GM12878 (cell line): Measurements from ENCODE around the gene VWA8. TPM values are rescaled to one million over a fixed set of nuclear protein-coding genes. Genes with fewer than 3 reads are reported as not detected.
A peak's percentile ranks its signal among the peaks of the same experiment; 100 is the strongest.

Source experiments
- ATAC-seq: fragments of 200-7000 bp; cut with Tn5 transposase; 3 replicates; pipeline ENCODE4 v1.9.1; 2020; ENCODE audit warnings: mild to moderate bottlenecking, moderate library complexity
- BruUV-seq: library from RNA; stranded (reverse); fragments of 400-500 nt; replicated peaks from 2 replicates; lab custom pipeline; 2021; lab: Mats Ljungman, UMichigan
- CTCF ChIA-PET: fragments of 300-600 bp; sonication (Branson Sonifier 250); formaldehyde crosslinking; extraction: SDS; loops from one replicate; lab custom pipeline; 2021; ENCODE audit warnings: inconsistent platforms; lab: Yijun Ruan, JAX
- POLR2A ChIA-PET: fragments of 350-600 bp; formaldehyde crosslinking; extraction: SDS; loops from one replicate; lab custom pipeline; 2021; ENCODE audit warnings: inconsistent platforms; lab: Charles Lee
- RAD21 ChIA-PET: fragments of 300-600 bp; sonication (Branson Sonifier 250); formaldehyde crosslinking; loops from one replicate; lab custom pipeline; 2023; ENCODE audit warnings: antibody characterized with exemption; ENCODE audit not compliant: unreplicated experiment; lab: Charles Lee
- SMC1A ChIA-PET: fragments of 300-600 bp; sonication (Branson Sonifier 250); formaldehyde crosslinking; loops from one replicate; lab custom pipeline; 2023; ENCODE audit not compliant: unreplicated experiment, uncharacterized antibody; lab: Charles Lee
- DNase-seq: peaks from one replicate; pipeline ENCODE4 v3.0.0-alpha.2; 2011; ENCODE audit warnings: low read depth, low spot score
- FAIRE-seq: peaks from 3 replicates; lab custom pipeline; 2011; peaks lifted over from hg19 to GRCh38; lab: Jason Lieb, UNC
- H2AFZ ChIP-seq: 2 replicates; pipeline ENCODE4 v1.6.0; 2011; ENCODE audit warnings: low read depth, low read length, control low read depth; ENCODE audit not compliant: control insufficient read depth
- H3K27ac ChIP-seq: 2 replicates; pipeline ENCODE4 v1.5.1; 2011; ENCODE audit warnings: control low read depth; ENCODE audit not compliant: control insufficient read depth, insufficient read depth
- H3K27me3 ChIP-seq, 2 experiments: replicated peaks in 1 of 2; 2 replicates each; pipeline versions ENCODE4 v1.6.0 to v1.6.1; 2011; ENCODE audit warnings: low read length in 1 of 2; ENCODE audit not compliant: control insufficient read depth in 2 of 2, insufficient read depth in 2 of 2
- H3K36me3 ChIP-seq, 2 experiments: 2 replicates each; pipeline ENCODE4 v1.5.1; 2011; ENCODE audit warnings: low read length in 1 of 2; ENCODE audit not compliant: control insufficient read depth in 2 of 2, insufficient read depth in 2 of 2
- H3K4me1 ChIP-seq: 2 replicates; pipeline ENCODE4 v1.6.1; 2011; ENCODE audit warnings: mild to moderate bottlenecking, low read length, moderate library complexity, mixed read lengths; ENCODE audit not compliant: control insufficient read depth, insufficient read depth
- H3K4me2 ChIP-seq: 2 replicates; pipeline ENCODE4 v1.6.0; 2011; ENCODE audit warnings: control low read depth; ENCODE audit not compliant: control insufficient read depth, insufficient read depth
- H3K4me3 ChIP-seq: fragments of 200-600 bp; sonication (generic); 2 replicates; pipeline ENCODE4 v1.5.1; 2016
- H3K79me2 ChIP-seq: 2 replicates; pipeline ENCODE4 v1.6.0; 2011; ENCODE audit warnings: low read length; ENCODE audit not compliant: control insufficient read depth, insufficient read depth
- H3K9ac ChIP-seq: 2 replicates; pipeline ENCODE4 v1.8.0; 2011; ENCODE audit warnings: low read length, control low read depth, mixed read lengths; ENCODE audit not compliant: control insufficient read depth, insufficient read depth
- H3K9me3 ChIP-seq: replicated peaks from 3 replicates; pipeline ENCODE4 v1.5.1; 2011; ENCODE audit warnings: mild to moderate bottlenecking, low read length; ENCODE audit not compliant: control insufficient read depth, insufficient read depth
- H4K20me1 ChIP-seq: 2 replicates; pipeline ENCODE4 v1.6.0; 2011; ENCODE audit not compliant: control insufficient read depth, insufficient read depth
- FOS ChIP-seq: IDR thresholded peaks from 3 replicates; pipeline ENCODE4 v1.6.1; 2011; ENCODE audit warnings: borderline replicate concordance; ENCODE audit not compliant: insufficient read length; ENCODE audit errors: extremely low read depth
- HCFC1 ChIP-seq: fragments of 150-350 bp; IDR thresholded peaks from 2 replicates; pipeline ENCODE4 v1.6.1; 2014; ENCODE audit warnings: low read length
- NR2C2 ChIP-seq: IDR thresholded peaks from 2 replicates; pipeline ENCODE4 v1.6.1; 2011; ENCODE audit warnings: borderline replicate concordance, low read depth; ENCODE audit not compliant: control insufficient read depth, insufficient read length
- TCF7 ChIP-seq: IDR thresholded peaks from 2 replicates; pipeline ENCODE4 v1.6.1; 2014; ENCODE audit warnings: antibody characterized with exemption, borderline replicate concordance
- WGBS: methylation state at CpG from one replicate; pipeline ENCODE4 v1.1.6; 2016; ENCODE audit warnings: low lambda C conversion rate; ENCODE audit not compliant: insufficient replicate concordance, insufficient coverage; ENCODE audit errors: missing lambda C conversion rate; 5-methylcytosine and 5-hydroxymethylcytosine counted together
- in situ Hi-C: fragments of 300-500 bp; cut with MboI; formaldehyde crosslinking; loops from 9 replicates; pipeline ENCODE4 v1.14.3; 2018; ENCODE audit warnings: mixed read lengths
- intact Hi-C: fragments of 100-400 bp; cut with micrococcal nuclease; formaldehyde crosslinking; loops from one replicate; pipeline ENCODE4 v1.14.2; 2022; ENCODE audit not compliant: unreplicated experiment
- polyA plus RNA-seq, 11 experiments: library from polyadenylated mRNA; depleted of rRNA in 4 of 11; unstranded in 6 of 11; stranded (reverse) in 5 of 11; fragments of >200 nt; fragmentation: Nextera tagmentation in 4 of 11; fragmentation: Illumina TruSeq in 1 of 11; extraction: Ambion mirVana in 4 of 11; extraction: Trizol in 1 of 11; gene quantifications; 1 replicate in 1 of 11; 2 replicates in 10 of 11; pipeline versions ENCODE4 v1.2.1 to v1.2.3, GENCODE V29; 2011 to 2016; ENCODE audit warnings: inconsistent platforms in 2 of 11, missing spikeins in 2 of 11, low read depth in 1 of 11
- total RNA-seq, 4 experiments: library from RNA; depleted of rRNA in 3 of 4; stranded (reverse); fragments of >200 nt in 3 of 4; fragmentation: Illumina TruSeq in 1 of 4; extraction: Trizol in 1 of 4; gene quantifications; 2 replicates each; pipeline versions ENCODE4 v1.2.1 to v1.2.3, GENCODE V29; 2013 to 2021
- TF ChIP-seq, protein P1 (sequence below): fragments of 450-650 bp; IDR thresholded peaks from 2 replicates; pipeline ENCODE4 v1.6.1; 2016; ENCODE audit warnings: mild to moderate bottlenecking
- TF ChIP-seq, protein P2 (sequence below): fragments of 450-650 bp; IDR thresholded peaks from 2 replicates; pipeline ENCODE4 v1.6.1; 2018; ENCODE audit warnings: mild to moderate bottlenecking, low read depth, moderate library complexity; ENCODE audit not compliant: partially characterized antibody

The VWA8 gene
- total and polyA plus RNA-seq, 10 of the 15 experiments (the other 5 are each of a cell fraction or from before 2014, with no cell fraction given), result 3.0 to 21.8 (median 13.5) TPM

DNA sequence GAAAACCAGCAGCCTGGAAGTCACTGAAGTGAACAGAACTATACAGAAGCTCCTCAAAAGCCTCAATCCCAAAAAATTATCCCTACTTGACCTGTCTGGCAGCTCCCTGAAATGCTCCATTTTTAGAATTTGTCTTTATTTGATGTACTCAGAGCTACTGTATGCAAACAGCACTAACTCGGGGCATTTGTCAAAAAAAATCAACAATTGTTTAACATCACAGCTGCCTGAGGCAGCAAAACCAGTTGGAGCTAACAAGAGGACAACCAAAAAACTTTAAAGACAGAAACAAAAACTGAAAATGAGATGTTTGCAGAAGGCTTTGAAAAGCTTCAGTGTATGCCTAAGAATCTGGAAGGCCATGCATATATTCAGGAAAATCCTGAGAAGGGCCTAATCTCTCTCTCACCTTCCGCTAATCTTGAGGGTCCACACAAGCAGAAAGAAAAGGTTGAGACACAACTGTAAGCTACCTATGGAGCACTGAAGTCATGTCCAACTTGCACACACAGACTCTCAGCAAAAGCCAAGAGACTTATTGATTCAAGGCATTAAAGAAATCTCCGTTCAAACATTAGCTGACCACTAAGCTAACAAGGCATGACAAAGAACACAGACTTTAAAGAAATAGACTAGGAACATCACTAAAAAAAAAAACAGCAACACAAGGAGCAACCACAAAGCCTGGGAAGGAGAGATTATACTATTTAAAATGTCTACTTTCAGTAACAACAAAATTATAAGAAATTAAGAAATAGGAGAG, 16.1 kb downstream of the VWA8 start:
- CTCF ChIA-PET, result interaction anchor here (0.6 to 1.7 kb wide), 9 partner anchors 9 to 718 kb away, joined by 3 to 7 read pairs (median 3); no protein-coding TSS in a partner anchor
- ATAC-seq, result no peak
- no peak for DNase-seq
- POLR2A ChIA-PET, result interaction anchor here (0.6 to 1.3 kb wide), 3 partner anchors 9 to 41 kb away, joined by 3 read pairs; no protein-coding TSS in a partner anchor
- RAD21 ChIA-PET, result interaction anchor here (0.8 to 1.4 kb wide), 4 partner anchors 11 to 277 kb away, joined by 3 to 4 read pairs (median 3); no protein-coding TSS in a partner anchor
- Histone ChIP-seq H3K79me2 (peaks cover 13% of the 10 kb centered on the region), H3K36me3 (peaks cover 0 to 9% of the 10 kb centered on the region in 2 experiments; a peak in 3 of 4 replicates), H3K9ac (no peak overlapping the region), H3K4me3 (no peak overlapping the region), H3K27me3 (no peaks in the 10 kb centered on the region), H3K27ac (no peak overlapping the region), H2AFZ (no peak overlapping the region), H4K20me1 (no peaks in the 10 kb centered on the region), H3K9me3 (peaks cover 2% of the 10 kb centered on the region; the same call in 2 of the 3 replicates), H3K4me2 (peak overlapping the region; percentile 13; the same call in 1 of the 2 replicates), H3K4me1 (no peaks in the 10 kb centered on the region)
- SMC1A ChIA-PET, result interaction anchor here (0.7 to 3.2 kb wide), 9 partner anchors 10 to 276 kb away, joined by 3 to 12 read pairs (median 3); no protein-coding TSS in a partner anchor
- whole genome bisulfite sequencing, result 97% methylated on average over 3 of the region's 3 CpGs
- FAIRE-seq, result no peak
- no peak for TF ChIP-seq FOS
- TF ChIP-seq, protein P1, sequence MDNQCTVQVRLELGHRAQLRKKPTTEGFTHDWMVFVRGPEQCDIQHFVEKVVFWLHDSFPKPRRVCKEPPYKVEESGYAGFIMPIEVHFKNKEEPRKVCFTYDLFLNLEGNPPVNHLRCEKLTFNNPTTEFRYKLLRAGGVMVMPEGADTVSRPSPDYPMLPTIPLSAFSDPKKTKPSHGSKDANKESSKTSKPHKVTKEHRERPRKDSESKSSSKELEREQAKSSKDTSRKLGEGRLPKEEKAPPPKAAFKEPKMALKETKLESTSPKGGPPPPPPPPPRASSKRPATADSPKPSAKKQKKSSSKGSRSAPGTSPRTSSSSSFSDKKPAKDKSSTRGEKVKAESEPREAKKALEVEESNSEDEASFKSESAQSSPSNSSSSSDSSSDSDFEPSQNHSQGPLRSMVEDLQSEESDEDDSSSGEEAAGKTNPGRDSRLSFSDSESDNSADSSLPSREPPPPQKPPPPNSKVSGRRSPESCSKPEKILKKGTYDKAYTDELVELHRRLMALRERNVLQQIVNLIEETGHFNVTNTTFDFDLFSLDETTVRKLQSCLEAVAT, result no peak
- TF ChIP-seq TCF7, result no peak
- no peak for TF ChIP-seq HCFC1
- TF ChIP-seq, protein P2, sequence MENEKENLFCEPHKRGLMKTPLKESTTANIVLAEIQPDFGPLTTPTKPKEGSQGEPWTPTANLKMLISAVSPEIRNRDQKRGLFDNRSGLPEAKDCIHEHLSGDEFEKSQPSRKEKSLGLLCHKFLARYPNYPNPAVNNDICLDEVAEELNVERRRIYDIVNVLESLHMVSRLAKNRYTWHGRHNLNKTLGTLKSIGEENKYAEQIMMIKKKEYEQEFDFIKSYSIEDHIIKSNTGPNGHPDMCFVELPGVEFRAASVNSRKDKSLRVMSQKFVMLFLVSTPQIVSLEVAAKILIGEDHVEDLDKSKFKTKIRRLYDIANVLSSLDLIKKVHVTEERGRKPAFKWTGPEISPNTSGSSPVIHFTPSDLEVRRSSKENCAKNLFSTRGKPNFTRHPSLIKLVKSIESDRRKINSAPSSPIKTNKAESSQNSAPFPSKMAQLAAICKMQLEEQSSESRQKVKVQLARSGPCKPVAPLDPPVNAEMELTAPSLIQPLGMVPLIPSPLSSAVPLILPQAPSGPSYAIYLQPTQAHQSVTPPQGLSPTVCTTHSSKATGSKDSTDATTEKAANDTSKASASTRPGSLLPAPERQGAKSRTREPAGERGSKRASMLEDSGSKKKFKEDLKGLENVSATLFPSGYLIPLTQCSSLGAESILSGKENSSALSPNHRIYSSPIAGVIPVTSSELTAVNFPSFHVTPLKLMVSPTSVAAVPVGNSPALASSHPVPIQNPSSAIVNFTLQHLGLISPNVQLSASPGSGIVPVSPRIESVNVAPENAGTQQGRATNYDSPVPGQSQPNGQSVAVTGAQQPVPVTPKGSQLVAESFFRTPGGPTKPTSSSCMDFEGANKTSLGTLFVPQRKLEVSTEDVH, result no peak
- TF ChIP-seq NR2C2, result no peak
- in situ Hi-C loops (no loop called here), intact Hi-C loops (no loop called here)
- no TSS peak for BruUV-seq
